Measurements from ENCODE around the gene ARID5B.

- TF ChIP-seq CTCF (IDR thresholded peaks at IDR 0.05) = no peak
- no peak for TF ChIP-seq POLR2A (IDR thresholded peaks at IDR 0.05)
These were observed 146.5 kb downstream of the ARID5B start for GRCh38 chr10:62047960-62048383.

Measured in Peyer's patch (tissue), 4 donors.